ENCODE data around the gene ITGA1. TPM values are rescaled to one million over a fixed set of nuclear protein-coding genes. Genes with fewer than 3 reads are reported as not detected.
A peak's percentile ranks its signal among the peaks of the same experiment; 100 is the strongest.

ITGA1 gene
- total RNA-seq: 100 to 1,000 TPM; 125 to 169 TPM

- ATAC-seq (ENCODE audit: insufficient number of reproducible peaks, low FRiP score, low read depth) (peak; percentile 54), DNase-seq (ENCODE audit: low spot score) (peak; percentile 65)
- peak within 1 kb of the TSS; percentile 87 for H3K4me3 ChIP-seq
- TF ChIP-seq CTCF (IDR thresholded peaks at IDR 0.05): peak; percentile 42
- no peaks in the 10 kb centered on the region for H3K27me3 ChIP-seq (replicated peaks; ENCODE audit: insufficient read depth)
- peak within 1 kb of the TSS; percentile 94 to 95 for H3K27ac ChIP-seq
- peaks cover 12 to 53% of the 10 kb centered on the region in 2 donors for H3K4me1 ChIP-seq (ENCODE audit: control insufficient read depth in 1 of 2, low read depth in 2 of 2)
- H3K9me3 ChIP-seq: no peaks in the 10 kb centered on the region
- H3K36me3 ChIP-seq: no peaks in the 10 kb centered on the region
Observed at GRCh38 chr5:52787600-52788504, at the start of gene ITGA1, which contains the start of gene PELO. Gene ITGA1 (plus strand): TSS chr5:52787916. CDS start chr5:52788354, 438 bp downstream. Gene PELO (plus strand): TSS chr5:52787916. CDS start chr5:52800395, 12,479 bp downstream.

- Histone ChIP-seq H3K36me3 (no peaks in the 10 kb centered on the region), H3K4me3 (no peak overlapping the region), H3K27ac (no peak overlapping the region), H3K9me3 (no peaks in the 10 kb centered on the region), H3K4me1 (ENCODE audit: control insufficient read depth in 1 of 2, low read depth in 2 of 2) (peaks cover 5 to 17% of the 10 kb centered on the region in 2 donors), H3K27me3 (replicated peaks; ENCODE audit: insufficient read depth) (no peaks in the 10 kb centered on the region)
- no peak for DNase-seq (ENCODE audit: low spot score)
- no peak for ATAC-seq (ENCODE audit: insufficient number of reproducible peaks, low FRiP score, low read depth)
- TF ChIP-seq CTCF (IDR thresholded peaks at IDR 0.05): no peak
Observed at GRCh38 chr5:52738095-52738506, 49.6 kb upstream of the ITGA1 start.

- TF ChIP-seq CTCF (IDR thresholded peaks at IDR 0.05): no peak
- Histone ChIP-seq H3K27me3 (replicated peaks; ENCODE audit: insufficient read depth) (no peaks in the 10 kb centered on the region), H3K4me3 (no peak overlapping the region), H3K27ac (no peak overlapping the region), H3K4me1 (ENCODE audit: control insufficient read depth in 1 of 2, low read depth in 2 of 2) (peaks cover 17 to 29% of the 10 kb centered on the region in 2 donors), H3K36me3 (no peaks in the 10 kb centered on the region), H3K9me3 (no peaks in the 10 kb centered on the region)
- no peak for ATAC-seq (ENCODE audit: insufficient number of reproducible peaks, low FRiP score, low read depth)
- no peak for DNase-seq (ENCODE audit: low spot score)
Observed at GRCh38 chr5:52740007-52740406, 47.7 kb upstream of the ITGA1 start.

GRCh38 chr5:52743012-52743411, 44.7 kb upstream of the ITGA1 start:
- Histone ChIP-seq H3K36me3 (no peaks in the 10 kb centered on the region), H3K4me3 (no peak overlapping the region), H3K27me3 (replicated peaks; ENCODE audit: insufficient read depth) (no peaks in the 10 kb centered on the region), H3K4me1 (ENCODE audit: control insufficient read depth in 1 of 2, low read depth in 2 of 2) (peaks cover 17 to 29% of the 10 kb centered on the region in 2 donors), H3K27ac (peak overlapping the region in 1 of 2 donors; percentile 40), H3K9me3 (no peaks in the 10 kb centered on the region)
- no peak for TF ChIP-seq CTCF (IDR thresholded peaks at IDR 0.05)
- ATAC-seq (ENCODE audit: insufficient number of reproducible peaks, low FRiP score, low read depth) (no peak), DNase-seq (ENCODE audit: low spot score) (no peak)

- H3K27me3 ChIP-seq (replicated peaks; ENCODE audit: insufficient read depth): no peaks in the 10 kb centered on the region
- no peak for ATAC-seq (ENCODE audit: insufficient number of reproducible peaks, low FRiP score, low read depth)
- peaks cover 17 to 29% of the 10 kb centered on the region in 2 donors for H3K4me1 ChIP-seq (ENCODE audit: control insufficient read depth in 1 of 2, low read depth in 2 of 2)
- no peak overlapping the region for H3K4me3 ChIP-seq
- H3K27ac ChIP-seq: peak overlapping the region in 1 of 2 donors; percentile 40
- no peaks in the 10 kb centered on the region for H3K36me3 ChIP-seq
- H3K9me3 ChIP-seq: no peaks in the 10 kb centered on the region
- no peak for TF ChIP-seq CTCF (IDR thresholded peaks at IDR 0.05)
- DNase-seq (ENCODE audit: low spot score): no peak
Observed at GRCh38 chr5:52743529-52743928, 44.2 kb upstream of the ITGA1 start.
